Activated T-cell treated with anti-CD3 and anti-CD28 coated beads, Interleukin-2, amount 50 U/mL, for 72 hours (primary cell): ENCODE measurements around the gene HOXA10. TPM values are rescaled to one million over a fixed set of nuclear protein-coding genes. Genes with fewer than 3 reads are reported as not detected.
A peak's percentile ranks its signal among the peaks of the same experiment; 100 is the strongest.

ENCODE experiments used
- ATAC-seq, 2 donors: fragments of 150-1000 bp; cut with Tn5 transposase; replicated peaks in 1 of 2; 2 replicates each; pipeline ENCODE4 v1.10.0; 2021; ENCODE audit warnings: moderate library complexity in 2 of 2, mild to moderate bottlenecking in 1 of 2
- DNase-seq, 2 donors: peaks; one replicate each; pipeline ENCODE4 v3.0.0; 2021 to 2022; ENCODE audit warnings: mixed read lengths in 1 of 2
- H3K27ac Mint-ChIP-seq: one replicate; pipeline ENCODE4 v1.8.0; 2022; ENCODE audit warnings: mild to moderate bottlenecking, moderate library complexity, mixed read lengths
- H3K27me3 Mint-ChIP-seq: one replicate; pipeline ENCODE4 v1.8.0; 2022; ENCODE audit warnings: low read depth, mixed read lengths
- H3K36me3 Mint-ChIP-seq, 2 donors: one replicate each; pipeline ENCODE4 v1.8.0; 2022; ENCODE audit warnings: mixed read lengths in 2 of 2, mild to moderate bottlenecking in 1 of 2; ENCODE audit not compliant: insufficient read depth in 2 of 2
- H3K4me1 Mint-ChIP-seq: one replicate; pipeline ENCODE4 v1.8.0; 2022; ENCODE audit warnings: low read depth, mixed read lengths
- H3K4me3 Mint-ChIP-seq, 2 donors: one replicate each; pipeline ENCODE4 v1.8.0; 2022; ENCODE audit warnings: mild to moderate bottlenecking in 2 of 2, mixed read lengths in 2 of 2, moderate library complexity in 2 of 2
- H3K9me3 Mint-ChIP-seq, 2 donors: one replicate each; pipeline ENCODE4 v1.8.0; 2022; ENCODE audit warnings: mixed read lengths in 2 of 2
- total RNA-seq, 2 donors: library from RNA; stranded (reverse); gene quantifications; one replicate each; pipeline ENCODE4 v1.2.3, GENCODE V29; 2022

HOXA10 gene
- total RNA-seq, 2 donors from 2014 or later, result 0.19 to 0.26 TPM

DNA sequence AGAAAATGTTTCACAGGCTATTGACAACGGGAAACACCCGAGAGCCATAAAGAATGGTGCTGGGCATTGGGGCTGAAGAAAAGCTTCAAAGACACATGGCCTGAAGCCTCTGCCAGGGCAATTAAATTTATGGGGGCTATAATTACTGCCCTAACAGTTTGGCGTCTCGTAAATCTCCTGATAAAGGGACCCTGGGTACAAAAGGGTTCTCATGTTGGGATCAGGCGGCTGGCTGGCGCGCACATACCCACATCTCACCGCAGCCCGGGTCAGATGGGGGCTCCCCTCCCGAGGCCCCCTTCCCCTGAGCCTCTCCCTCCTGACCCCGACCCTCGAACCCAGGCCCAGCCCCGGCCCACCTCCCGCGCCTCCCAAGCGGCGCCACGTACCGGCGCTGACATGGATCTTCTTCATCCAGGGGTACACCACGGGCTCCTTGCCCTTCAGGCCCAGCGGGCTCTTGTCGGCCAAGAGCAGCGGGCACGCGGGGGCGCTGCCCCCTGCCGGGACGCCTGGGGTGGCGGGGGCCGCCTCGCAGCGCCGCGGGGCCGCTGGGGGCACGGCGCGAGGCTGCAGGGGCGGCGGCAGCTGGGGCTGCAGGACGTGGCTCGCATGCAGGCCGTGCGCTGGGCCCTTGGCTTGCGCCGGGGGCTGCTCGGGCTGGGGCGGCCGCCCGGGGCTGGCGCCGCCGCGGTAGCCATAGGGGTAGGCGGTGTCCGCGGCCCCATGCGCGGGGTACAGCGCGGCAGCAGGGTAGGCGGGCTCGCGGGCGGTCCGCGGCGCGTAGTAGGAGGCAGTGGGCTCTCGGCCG, 44.2 kb downstream of the HOXA10 start:
- no peak overlapping the region for H3K27ac Mint-ChIP-seq
- H3K27me3 Mint-ChIP-seq, result peaks cover 52% of the 10 kb centered on the region
- H3K9me3 Mint-ChIP-seq, result no peaks in the 10 kb centered on the region
- ATAC-seq, result peak; percentile 7 to 45
- H3K4me1 Mint-ChIP-seq, result peaks cover 32% of the 10 kb centered on the region
- H3K36me3 Mint-ChIP-seq, result peaks cover 0 to 1% of the 10 kb centered on the region in 2 donors
- peak overlapping the region in 1 of 2 donors; percentile 77 for H3K4me3 Mint-ChIP-seq
- peak in 1 of 2 donors; percentile 30 for DNase-seq

DNA sequence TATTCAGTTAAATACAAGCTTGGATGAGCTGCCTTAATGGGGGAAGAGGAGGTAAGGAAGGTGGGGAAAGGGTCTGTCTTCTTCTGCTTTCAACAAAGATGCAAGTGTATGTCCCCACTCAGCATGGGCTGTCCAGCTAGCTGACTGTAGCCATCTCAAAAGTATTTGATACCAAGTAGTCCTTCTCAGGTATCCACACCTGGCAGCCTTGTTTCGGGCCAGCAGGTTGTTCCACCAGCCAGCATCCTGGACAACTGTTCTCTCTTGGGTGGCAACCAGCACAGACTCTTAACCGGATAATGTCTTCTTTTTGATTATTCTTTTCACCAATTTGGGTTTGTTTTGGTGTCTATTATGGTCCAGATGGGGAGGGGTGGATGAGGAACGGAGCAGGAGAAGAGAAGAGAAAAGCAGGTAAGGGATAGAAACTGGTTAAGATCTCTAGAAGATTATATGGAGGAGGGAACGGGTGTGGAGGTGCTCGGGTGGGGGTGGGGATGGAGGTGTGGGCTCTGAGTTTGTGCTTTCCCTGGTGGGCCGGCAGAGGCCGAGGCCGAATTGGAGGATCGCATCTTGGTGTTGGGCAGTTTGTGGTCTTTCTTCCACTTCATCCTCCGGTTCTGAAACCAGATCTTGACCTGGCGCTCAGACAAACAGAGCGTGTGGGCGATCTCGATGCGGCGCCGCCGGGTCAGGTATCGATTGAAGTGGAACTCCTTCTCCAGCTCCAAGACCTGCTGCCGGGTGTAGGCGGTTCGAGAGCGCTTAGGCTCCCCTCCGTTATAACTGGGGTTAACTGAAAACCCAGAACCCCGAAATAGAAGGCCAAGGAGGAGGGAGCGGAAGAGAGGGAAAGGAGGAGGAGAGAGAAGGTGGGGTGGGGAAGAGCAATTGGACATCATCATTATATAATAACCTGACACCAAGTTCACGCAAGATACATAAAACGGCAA, 45.1 kb downstream of the HOXA10 start:
- Mint-ChIP-seq H3K4me3 (peak overlapping the region in 1 of 2 donors; percentile 63), H3K27ac (no peak overlapping the region), H3K9me3 (no peaks in the 10 kb centered on the region), H3K36me3 (peaks cover 0 to 1% of the 10 kb centered on the region in 2 donors), H3K27me3 (peaks cover 52% of the 10 kb centered on the region), H3K4me1 (peaks cover 24% of the 10 kb centered on the region)
- ATAC-seq, result no peak
- no peak for DNase-seq

DNA sequence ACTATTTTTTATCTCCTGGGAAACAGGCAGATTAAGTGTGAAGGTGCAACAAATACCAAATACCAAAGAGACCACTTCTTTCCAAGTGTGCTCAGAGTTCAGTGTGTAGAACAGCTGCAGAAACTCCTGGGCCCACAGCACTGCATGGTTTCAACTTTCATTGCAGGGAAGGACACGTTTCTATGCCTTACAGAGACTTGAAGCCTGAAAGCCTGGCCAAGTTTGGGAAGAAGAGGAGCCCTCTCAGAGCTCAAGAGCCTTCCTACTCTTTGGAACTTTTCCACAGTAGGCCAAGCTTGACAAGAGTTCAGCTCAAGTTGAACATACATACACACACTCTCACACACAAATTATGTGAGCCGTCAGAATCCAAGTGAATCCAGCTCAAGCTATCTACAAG, 46.1 kb downstream of the HOXA10 start:
- no peak for ATAC-seq
- Mint-ChIP-seq H3K4me3 (no peak overlapping the region), H3K27me3 (peaks cover 48% of the 10 kb centered on the region), H3K27ac (no peak overlapping the region), H3K4me1 (peaks cover 13% of the 10 kb centered on the region), H3K36me3 (peaks cover 0 to 1% of the 10 kb centered on the region in 2 donors), H3K9me3 (no peaks in the 10 kb centered on the region)
- DNase-seq, result no peak

DNA sequence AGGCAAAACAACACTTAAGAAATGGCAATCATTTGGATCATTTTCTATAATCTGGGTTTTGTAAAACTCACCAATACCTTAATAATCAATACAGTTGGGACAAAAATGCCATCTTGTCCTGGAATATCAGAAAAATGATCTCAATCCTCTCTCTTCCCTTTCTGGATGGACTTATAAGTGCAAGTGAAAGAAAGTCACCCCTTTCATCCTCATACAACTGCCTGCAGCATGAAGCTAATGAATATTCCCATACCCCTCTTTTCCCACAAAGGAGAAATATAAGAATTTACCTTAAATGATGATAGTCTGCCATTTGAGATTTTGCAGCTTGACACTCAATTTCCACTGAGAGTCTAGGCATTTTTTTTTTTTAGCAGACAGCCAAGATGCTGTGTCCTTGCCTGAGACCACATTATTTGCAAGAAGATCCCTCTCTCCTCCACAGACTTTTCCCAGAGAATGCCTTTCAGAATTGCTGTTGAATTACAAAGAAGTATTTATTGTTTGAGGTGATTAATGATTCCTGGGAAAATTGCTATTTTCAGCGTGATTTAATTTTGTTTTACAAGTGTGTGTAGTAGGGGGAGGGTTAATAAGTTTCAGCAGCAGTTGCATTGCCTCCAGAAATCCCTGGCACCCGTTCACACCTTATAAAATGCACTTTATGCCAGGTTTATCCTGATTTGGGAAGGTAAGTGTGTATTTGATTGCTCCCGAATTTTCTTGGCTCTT, 47.4 kb downstream of the HOXA10 start:
- Mint-ChIP-seq H3K4me1 (peaks cover 8% of the 10 kb centered on the region), H3K9me3 (no peaks in the 10 kb centered on the region), H3K27me3 (peaks cover 36% of the 10 kb centered on the region), H3K4me3 (no peak overlapping the region), H3K27ac (no peak overlapping the region), H3K36me3 (no peaks in the 10 kb centered on the region)
- no peak for DNase-seq
- ATAC-seq, result no peak

DNA sequence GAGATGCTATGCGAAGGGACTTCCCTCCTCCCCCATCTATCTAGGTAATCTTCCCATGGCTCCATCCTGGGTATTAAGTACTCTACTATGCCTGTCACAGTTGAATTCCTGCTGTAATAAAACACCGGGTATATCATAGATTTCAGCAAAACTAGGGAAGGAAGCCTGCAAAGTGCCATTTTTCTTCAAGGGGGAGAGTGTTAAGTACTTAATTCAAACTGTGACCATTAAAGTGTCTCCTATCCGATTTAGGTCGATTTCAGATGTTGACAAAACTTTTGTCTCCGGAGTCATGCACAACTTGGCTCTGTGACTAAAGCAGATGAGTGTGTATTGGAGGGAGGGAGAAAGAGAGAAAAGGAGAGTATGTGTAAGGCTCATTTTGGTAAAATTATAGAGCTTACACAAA, 48.1 kb downstream of the HOXA10 start:
- Mint-ChIP-seq H3K36me3 (no peaks in the 10 kb centered on the region), H3K4me1 (peaks cover under 1% of the 10 kb centered on the region), H3K4me3 (no peak overlapping the region), H3K9me3 (no peaks in the 10 kb centered on the region), H3K27ac (no peak overlapping the region), H3K27me3 (peaks cover 36% of the 10 kb centered on the region)
- no peak for ATAC-seq
- DNase-seq, result no peak

DNA sequence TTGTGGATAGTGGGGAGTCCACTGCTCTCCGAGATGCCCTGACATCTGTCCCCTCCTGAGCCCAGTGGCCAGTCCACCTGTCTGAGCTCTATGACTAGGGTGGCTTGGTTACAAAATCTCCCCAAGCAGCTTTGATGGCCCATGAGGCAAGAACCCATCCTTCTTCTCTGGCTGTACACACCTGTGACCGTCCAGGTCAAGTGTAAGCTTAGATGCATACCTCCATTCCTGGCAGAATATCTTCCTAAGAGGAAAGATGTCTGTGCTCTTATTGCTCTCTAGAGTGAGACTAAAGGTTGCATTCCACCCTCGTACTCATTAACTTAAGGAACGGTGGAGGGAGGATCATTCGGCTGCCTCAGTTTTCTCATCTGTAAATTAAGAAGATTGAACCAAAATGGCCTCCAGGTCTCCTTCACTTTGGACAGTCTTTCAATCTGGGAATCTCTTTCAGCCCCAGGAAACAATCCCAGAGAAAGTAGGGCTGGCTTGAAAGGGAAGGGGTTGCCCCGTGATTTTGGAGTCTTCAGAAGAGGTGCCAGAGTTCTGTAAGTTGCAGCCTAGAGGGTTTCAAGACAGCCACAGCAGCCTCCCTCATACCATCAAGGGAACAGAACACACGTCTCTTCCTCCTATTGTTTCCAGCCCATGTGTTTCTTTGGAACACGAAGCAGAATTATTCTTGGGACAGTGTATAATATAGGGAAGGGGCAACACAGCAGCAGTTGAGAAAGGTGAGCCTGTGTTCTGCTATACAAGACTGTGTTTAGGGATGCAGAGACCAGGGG, 49.0 kb downstream of the HOXA10 start:
- Mint-ChIP-seq H3K4me1 (no peaks in the 10 kb centered on the region), H3K27ac (no peak overlapping the region), H3K36me3 (no peaks in the 10 kb centered on the region), H3K4me3 (no peak overlapping the region), H3K27me3 (peaks cover 36% of the 10 kb centered on the region), H3K9me3 (no peaks in the 10 kb centered on the region)
- no peak for ATAC-seq
- no peak for DNase-seq

DNA sequence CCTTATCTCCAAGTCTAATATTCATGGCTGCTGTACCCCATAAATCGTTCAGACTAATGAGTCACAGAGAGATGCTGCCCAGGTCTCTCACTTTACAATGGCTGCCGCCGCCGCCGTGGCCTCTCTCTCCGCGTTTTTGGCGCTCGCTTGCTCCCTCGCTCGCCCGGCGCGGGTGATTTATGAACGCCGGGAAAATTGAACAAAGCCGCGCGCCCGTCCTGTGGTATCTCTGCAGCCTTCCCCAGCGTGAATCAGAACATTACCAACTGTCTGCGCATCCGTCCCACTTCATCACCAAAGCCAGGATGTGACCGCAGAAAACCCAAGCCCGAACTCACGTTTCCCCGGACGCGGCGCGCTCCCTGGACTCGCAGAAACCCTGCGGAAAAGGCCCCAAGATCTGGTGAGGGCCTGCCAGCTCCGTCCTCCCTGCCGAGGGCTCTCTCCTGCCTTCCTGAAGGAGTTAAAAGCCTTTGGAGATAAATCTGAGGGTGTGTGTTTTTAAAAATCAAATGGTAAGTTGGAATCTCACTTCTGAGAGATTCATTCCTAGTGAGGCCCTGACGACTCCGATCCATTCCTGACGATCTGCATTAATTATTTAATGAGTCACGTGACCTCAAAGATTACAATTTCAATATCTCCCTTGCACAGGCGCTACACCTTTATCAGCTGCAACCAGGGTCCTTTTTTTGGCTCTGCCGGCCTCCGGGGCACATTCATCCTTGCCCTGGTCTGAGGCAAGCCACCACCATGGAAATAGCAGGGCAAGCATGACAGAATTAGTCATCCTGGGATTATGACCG, 49.8 kb downstream of the HOXA10 start:
- no peaks in the 10 kb centered on the region for H3K36me3 Mint-ChIP-seq
- no peak overlapping the region for H3K27ac Mint-ChIP-seq
- no peaks in the 10 kb centered on the region for H3K4me1 Mint-ChIP-seq
- no peaks in the 10 kb centered on the region for H3K9me3 Mint-ChIP-seq
- no peak for DNase-seq
- H3K4me3 Mint-ChIP-seq, result no peak overlapping the region
- no peak for ATAC-seq
- peaks cover 33% of the 10 kb centered on the region for H3K27me3 Mint-ChIP-seq

DNA sequence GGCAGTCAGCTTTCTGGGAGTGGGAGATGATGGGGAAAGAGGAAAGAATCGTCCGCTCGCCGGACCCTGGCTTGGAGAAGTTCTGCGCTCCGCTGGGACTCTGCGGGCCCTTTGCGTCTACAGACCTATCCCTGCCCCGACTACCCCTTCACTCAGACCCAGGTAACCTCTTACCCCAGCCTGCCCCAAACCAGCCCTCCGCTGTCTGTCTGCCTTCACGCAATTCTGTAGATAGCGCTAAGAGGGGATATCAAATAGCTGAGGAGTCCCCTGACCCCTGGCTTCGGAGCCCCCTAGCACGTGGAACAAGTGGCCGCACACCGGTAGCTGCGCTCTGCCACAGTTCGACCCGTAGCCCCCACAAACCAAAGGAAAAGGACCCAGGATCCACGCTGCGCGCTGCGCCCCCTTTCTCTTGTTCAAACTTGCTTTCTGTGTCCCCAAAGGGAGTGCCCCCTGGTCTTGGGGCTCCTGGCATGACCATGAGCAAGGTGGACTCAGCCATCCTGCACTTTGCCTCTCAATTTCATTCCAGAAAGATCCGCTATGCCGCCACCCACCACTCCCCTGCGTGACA, 50.6 kb downstream of the HOXA10 start:
- Mint-ChIP-seq H3K27ac (no peak overlapping the region), H3K4me1 (no peaks in the 10 kb centered on the region), H3K27me3 (peaks cover 26% of the 10 kb centered on the region), H3K4me3 (no peak overlapping the region), H3K36me3 (no peaks in the 10 kb centered on the region), H3K9me3 (no peaks in the 10 kb centered on the region)
- DNase-seq, result no peak
- no peak for ATAC-seq

DNA sequence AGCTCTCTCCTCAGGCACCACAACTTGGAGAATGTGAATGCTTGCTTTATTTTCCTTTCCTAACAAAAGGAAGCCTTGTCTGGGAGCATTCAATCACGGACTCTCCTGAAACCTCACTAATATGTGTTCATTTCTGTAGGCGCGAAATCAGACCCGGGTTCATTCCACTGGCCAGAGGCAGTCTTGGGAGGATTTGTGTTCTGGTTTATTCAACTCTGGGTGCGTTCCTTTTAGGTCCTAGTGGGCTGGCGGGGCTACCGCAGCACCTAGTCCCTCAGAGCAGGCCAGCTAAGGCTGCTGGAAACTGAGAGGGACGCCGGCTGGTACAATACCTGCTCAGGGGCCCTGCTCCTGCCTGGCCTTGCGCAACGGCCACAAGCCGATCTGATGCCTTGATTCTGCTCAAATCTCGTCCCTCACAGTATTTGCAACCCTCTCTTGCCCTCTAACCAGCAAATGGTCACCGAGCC, 51.1 kb downstream of the HOXA10 start:
- H3K27ac Mint-ChIP-seq, result no peak overlapping the region
- H3K4me3 Mint-ChIP-seq, result no peak overlapping the region
- H3K4me1 Mint-ChIP-seq, result no peaks in the 10 kb centered on the region
- peaks cover 23% of the 10 kb centered on the region for H3K27me3 Mint-ChIP-seq
- DNase-seq, result no peak
- H3K9me3 Mint-ChIP-seq, result no peaks in the 10 kb centered on the region
- H3K36me3 Mint-ChIP-seq, result no peaks in the 10 kb centered on the region
- no peak for ATAC-seq

DNA sequence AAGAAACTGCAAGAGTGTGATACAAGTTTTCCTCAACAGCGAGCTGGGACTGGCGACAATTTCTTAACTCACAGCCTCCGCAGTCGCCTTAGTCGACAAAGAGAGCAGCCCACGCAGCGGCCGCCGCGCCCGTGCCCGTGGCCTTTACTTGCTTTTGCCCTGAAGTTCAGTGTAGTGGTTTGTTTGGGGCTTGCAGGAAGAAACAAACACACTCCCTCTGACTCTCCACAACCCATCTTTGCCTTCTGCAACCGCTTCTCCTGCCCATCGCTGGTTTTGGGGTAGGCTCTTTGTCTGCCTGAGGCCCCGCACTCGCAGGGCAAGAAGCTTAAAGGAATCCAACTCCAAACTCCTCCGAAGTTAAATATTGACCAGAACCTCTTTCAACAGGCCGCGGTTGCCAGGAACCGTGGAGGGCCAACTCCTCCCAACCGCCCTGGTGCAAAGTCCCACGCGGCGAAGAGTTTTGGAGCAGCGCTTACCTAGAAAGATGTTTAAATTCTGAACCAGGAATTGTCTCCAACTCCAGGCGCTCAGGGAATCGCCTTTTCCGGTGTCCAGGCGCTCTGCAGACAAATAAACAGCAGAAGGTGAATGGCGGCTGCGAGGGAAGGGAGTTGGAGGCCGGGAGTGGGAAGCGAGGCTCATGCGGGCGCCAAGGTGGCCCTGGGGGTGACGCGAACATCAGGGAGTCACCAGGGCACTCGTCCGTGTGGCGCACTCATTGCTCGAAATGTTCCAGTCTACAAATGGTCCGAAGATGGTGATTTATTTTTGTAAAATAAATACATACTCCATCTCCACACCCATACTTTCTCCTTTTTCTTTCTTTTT, 51.8 kb downstream of the HOXA10 start:
- no peak for DNase-seq
- no peaks in the 10 kb centered on the region for H3K4me1 Mint-ChIP-seq
- H3K9me3 Mint-ChIP-seq, result no peaks in the 10 kb centered on the region
- no peaks in the 10 kb centered on the region for H3K36me3 Mint-ChIP-seq
- ATAC-seq, result no peak
- H3K4me3 Mint-ChIP-seq, result no peak overlapping the region
- H3K27ac Mint-ChIP-seq, result no peak overlapping the region
- H3K27me3 Mint-ChIP-seq, result peaks cover 15% of the 10 kb centered on the region

DNA sequence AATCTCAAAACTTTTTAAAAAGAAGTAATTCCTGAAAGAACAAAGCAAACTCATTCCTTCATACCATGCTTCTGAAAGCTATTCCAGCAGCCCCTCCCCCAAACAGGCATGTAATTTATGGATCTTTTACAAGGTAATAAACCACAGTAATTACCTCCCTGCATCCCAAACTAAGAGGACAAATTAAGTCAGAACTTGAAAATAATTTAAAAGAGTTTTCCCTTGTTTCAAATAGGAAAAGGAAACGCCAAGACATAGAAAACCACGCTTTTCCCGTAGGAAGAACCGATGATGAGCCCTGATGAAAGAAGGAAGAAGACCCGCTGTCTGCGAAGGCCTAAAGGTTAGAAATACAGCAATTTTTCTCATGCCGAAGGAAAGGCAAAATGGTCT, 52.4 kb downstream of the HOXA10 start:
- Mint-ChIP-seq H3K27ac (no peak overlapping the region), H3K4me3 (no peak overlapping the region), H3K4me1 (no peaks in the 10 kb centered on the region), H3K27me3 (peaks cover 9% of the 10 kb centered on the region), H3K9me3 (no peaks in the 10 kb centered on the region), H3K36me3 (no peaks in the 10 kb centered on the region)
- ATAC-seq (no peak), DNase-seq (no peak)
